Measurements from ENCODE around the gene SYNM.
"Not testable (repeated sequence)": the region's sequence is repeated elsewhere in the genome, so short reads cannot be mapped to it uniquely, and the experiment has no call there.

SYNM gene, protein sequence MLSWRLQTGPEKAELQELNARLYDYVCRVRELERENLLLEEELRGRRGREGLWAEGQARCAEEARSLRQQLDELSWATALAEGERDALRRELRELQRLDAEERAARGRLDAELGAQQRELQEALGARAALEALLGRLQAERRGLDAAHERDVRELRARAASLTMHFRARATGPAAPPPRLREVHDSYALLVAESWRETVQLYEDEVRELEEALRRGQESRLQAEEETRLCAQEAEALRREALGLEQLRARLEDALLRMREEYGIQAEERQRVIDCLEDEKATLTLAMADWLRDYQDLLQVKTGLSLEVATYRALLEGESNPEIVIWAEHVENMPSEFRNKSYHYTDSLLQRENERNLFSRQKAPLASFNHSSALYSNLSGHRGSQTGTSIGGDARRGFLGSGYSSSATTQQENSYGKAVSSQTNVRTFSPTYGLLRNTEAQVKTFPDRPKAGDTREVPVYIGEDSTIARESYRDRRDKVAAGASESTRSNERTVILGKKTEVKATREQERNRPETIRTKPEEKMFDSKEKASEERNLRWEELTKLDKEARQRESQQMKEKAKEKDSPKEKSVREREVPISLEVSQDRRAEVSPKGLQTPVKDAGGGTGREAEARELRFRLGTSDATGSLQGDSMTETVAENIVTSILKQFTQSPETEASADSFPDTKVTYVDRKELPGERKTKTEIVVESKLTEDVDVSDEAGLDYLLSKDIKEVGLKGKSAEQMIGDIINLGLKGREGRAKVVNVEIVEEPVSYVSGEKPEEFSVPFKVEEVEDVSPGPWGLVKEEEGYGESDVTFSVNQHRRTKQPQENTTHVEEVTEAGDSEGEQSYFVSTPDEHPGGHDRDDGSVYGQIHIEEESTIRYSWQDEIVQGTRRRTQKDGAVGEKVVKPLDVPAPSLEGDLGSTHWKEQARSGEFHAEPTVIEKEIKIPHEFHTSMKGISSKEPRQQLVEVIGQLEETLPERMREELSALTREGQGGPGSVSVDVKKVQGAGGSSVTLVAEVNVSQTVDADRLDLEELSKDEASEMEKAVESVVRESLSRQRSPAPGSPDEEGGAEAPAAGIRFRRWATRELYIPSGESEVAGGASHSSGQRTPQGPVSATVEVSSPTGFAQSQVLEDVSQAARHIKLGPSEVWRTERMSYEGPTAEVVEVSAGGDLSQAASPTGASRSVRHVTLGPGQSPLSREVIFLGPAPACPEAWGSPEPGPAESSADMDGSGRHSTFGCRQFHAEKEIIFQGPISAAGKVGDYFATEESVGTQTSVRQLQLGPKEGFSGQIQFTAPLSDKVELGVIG (N-terminal part only)

DNA sequence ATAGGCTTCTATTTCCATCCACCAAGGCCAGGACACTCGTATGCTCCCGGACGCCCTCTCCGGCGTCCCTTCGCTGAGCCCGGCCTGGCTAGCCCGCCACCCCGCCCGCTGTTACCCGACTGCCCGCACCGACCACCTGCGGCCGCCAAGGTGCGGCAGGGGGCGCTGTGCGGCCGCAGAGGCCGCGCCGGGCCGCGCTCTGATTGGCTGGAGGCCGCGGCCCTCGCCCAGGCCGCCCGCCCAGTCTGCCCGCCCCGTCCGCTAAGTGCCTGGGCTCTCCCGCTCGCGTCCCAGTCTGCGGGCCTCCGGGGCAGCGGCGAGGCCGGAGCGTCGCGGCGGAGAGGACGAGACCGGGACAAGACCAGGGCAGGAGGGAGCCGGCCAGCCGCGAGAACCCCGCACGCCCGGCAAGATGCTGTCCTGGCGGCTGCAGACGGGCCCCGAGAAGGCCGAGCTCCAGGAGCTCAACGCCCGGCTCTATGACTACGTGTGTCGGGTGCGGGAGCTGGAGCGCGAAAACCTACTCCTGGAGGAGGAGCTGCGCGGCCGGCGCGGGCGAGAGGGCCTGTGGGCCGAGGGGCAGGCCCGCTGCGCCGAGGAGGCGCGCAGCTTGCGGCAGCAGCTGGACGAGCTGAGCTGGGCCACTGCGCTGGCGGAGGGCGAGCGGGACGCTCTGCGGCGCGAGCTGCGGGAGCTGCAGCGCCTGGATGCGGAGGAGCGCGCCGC lies at the start of gene SYNM:
Gene SYNM, plus strand, starts transcription at position 293 of the 726 bp plus-strand sequence. Its CDS starts 120 bp downstream, at position 413.
- DNase-seq, result peak; percentile 73

DNA sequence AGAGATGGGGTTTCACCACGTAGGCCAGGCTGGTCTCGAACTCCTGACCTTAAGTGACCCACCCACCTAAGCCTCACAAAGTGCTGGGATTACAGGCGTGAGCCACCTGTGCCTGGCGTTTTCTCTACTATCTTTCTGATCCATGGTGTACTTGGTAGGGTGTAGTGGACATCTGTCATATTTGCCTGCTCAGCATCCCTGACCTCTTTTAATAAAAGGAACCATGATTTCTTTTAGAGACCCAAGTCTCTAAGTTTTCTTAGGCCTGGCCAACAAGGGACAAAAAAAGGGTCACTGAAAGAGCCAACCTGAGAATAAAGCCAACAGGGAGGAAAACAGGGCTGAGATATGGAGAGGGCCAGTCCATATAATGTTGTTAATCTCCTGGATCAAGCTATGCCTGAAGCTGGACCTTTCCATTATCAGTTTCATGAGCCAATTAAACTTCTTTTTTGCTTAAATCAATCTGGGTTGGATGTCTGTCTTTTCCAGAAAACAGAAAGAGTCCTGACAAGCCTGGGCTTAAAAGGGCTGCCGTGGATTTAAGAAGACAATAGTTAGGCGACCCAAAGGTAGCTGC lies 49.2 kb upstream of the SYNM start:
- DNase-seq, result no peak

DNA sequence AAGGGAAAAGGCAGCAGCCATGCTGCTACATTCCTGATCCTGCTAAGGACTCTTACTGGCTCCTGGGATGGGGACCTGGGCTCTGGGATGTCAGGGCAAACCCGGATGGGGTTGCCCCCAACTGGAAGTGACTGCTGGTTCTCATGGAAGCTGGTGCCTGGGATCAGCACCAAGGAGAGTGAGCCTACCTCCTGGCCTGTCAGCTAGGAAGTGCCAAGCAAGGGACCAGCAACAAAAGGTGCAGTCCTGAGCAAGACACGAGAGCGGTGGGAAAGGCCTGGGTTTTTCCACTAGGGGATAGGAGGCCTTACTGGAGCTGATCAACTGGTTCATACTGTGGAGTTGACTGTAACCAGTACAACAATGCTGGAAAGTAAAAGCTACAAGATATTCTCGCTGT lies 47.9 kb upstream of the SYNM start:
- DNase-seq, result no peak

DNA sequence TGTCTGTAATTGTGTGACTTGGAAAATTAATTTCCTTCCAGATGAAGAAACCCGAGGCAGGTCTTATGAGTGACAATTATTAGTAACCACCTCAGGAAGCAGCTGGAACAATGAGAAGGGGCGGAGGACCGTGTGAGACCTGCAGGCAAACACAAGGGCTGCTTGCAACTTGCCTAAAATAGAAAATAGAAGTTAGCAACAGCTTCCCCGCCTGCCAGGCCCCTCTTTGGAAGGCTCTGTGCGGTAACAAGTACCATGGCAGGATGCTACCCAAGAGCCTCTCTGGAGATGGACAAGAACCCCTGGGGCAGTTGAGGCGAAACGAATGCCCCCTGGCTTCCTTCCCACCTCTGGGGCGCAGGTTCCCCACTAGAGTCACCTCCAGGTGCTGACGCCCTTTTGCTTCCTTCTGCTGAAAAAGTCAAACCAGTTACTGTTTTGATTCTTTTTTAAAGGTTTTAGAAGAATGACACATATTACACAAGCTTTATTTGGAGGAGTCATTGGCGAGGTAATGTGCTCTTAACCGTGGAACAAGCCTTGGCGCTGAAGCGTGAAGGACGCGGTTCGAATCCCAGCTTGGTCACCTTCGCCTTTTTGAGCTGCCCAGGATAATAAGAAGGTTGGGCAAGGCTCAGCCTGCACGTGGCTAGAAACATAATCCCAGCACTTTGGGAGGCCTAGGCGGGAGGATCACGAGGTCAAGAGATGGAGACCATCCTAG lies 47.0 kb upstream of the SYNM start:
- no peak for DNase-seq

DNA sequence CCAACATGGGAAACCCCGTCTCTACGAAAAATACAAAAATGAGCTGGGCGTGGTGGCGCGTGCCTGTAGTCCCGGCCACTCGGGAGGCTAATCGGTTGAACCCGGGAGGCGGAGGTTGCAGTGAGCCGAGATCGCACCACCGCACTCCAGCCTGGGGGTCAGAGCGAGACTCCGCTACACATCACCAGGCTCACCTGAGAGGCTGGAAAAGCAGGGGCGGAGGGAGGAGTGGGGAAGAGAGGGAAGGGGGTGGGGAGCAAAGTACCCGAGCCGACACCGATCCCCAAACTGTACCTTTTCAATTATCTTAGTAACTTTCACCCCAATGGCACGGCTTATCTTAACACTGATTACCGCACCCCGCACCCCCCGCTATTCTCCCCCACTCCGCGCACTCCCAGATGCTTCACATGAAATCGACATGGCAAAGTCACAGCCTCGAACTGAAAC lies 46.4 kb upstream of the SYNM start:
- DNase-seq, result no peak

DNA sequence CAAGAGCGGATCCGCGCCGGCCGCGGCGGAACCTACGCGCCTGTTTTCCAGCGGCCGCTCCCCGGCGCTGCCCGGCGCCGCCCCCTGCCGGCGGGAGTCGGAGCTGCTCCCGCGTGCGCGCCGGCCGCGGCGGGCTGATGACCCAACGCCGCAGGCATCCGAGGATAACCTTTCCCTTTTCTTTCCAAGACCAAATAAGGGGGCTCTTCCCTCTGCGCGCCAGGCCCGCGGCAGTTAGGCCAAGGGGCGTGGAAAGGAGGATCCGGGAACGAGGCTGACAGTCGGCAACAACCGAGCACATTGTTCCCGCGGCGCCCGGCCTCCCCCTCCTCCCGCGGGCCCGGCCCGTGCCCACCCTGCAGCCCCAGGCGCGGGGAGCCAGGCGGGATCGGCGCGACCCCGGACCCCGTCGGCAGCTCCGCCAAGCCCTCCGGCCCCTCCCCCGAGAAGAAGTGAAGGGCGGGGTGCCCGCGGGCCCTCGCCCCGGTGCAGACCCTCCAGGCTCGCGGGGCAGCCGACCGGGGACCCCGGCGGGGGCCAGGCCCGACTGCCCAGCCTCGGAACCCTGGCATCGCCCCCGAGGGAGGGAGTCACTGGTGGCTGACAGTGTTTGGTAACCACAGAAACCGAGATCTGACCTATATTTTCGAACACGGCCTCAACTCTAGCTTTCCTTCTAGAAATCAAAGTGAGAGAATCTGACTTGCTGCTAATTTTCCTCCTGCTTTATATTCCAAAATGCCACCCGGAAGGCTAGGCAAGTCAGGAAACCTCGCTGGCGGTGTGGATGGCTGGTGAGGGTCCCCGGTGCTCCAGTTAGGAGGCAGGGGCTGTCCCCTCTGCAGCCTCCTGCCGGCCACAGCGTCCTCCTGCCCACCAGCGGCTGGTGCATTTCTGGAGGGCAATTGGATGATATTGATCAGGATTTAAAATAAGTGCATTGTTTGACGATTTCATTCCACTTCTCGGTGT lies 45.6 kb upstream of the SYNM start:
- DNase-seq, result no peak

DNA sequence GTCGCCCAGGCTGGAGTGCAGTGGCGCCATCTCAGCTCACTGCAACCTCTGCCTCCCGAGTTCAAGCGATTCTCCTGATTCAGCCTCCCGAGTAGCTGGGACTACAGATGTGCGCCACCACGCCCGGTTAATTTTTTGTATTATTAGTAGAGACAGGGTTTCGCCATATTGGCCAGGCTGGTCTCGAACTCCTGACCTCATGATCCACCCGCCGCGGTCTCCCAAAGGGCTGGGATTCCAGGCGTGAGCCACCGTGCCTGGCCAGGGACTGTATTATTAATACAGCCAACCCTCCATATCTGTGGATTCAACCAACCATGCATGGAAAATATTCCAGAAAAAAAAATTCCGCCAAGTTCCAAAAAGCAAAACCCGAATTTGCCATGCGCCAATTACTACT lies 44.7 kb upstream of the SYNM start:
- DNase-seq, result not testable (repeated sequence)

DNA sequence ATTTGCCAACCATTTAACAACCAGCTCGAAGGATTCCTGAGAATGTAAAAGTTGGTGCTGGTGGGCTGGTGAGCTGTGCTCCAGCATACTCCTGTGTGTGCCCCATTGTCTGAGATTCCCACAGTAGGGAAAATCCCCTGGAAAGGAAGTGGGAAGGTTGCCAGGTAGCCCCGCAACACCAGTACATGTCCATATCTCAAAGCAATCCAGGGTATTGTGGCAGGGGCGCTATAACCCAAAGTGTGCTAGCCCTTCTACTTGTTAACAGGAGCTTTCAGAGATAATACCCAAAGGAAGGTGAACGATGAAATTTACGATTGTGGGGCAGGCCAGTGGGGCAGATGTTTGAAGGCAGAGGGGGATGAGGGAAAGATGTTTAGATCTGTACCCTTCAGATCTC lies 42.7 kb upstream of the SYNM start:
- DNase-seq, result no peak

DNA sequence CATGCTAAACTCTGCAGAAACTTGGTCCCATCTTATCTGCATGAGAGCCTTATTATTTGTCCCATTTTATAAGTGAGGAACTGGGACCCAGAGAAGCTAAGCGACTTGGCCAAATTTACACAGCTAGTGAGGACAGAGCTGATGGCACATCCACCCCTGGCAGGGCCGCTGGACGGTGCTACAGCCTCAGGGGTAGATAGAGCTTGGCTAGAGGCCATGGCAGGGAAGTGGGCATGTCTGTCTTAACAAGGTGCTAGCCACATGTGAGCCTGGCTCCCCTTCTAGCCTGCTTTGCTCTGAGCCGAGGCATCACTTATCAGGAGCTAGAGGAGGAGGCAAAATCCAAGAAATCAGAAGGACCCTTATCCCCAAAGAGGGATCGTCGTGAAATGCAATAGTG lies 36.7 kb upstream of the SYNM start:
- no peak for DNase-seq

DNA sequence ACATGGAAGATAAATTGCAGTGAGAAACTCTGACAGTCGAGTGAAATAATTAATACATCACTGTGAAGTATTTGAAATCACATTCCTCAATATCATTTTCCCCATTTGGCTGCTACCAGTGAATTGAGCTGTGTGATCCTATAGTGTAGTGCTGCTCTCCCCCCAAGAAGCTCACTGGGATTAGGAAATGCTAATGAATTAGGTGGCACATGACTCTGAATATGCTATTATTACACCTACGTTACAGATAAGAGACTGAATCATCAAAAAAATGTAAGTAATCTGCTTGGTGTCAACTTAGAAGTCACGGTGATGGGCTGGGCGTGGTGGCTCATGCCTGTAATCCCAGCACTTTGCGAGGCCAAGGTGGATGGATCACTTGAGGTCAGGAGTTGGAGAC lies 34.7 kb upstream of the SYNM start:
- no peak for DNase-seq

DNA sequence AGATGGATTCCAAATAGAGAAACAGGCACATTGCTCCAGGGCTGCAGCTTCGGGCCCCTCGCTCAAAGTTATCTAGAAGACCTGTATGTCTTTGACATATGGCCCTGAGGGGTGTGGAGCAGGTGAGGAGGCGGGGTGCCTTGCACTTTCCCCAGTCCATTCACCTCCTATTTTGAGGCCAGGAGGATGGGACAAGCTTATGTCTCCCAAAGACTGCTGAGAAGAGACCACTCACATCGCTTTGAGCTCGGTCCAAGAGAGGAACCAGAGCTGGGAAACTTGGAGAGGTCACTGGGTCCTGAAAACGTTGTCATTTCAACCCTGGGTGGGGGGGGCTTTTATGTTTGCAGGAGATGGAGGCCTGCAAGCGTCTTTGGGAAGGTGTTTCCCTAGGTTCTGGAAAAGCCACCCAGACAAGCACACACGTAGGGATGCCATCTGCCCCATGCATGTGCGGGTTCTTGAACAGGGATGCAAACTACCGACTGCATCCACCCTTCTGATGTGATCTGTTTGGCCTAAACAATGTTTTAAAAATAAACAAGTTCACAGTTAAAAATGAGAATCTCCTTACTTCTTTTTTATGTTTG lies 33.7 kb upstream of the SYNM start:
- DNase-seq, result no peak

DNA sequence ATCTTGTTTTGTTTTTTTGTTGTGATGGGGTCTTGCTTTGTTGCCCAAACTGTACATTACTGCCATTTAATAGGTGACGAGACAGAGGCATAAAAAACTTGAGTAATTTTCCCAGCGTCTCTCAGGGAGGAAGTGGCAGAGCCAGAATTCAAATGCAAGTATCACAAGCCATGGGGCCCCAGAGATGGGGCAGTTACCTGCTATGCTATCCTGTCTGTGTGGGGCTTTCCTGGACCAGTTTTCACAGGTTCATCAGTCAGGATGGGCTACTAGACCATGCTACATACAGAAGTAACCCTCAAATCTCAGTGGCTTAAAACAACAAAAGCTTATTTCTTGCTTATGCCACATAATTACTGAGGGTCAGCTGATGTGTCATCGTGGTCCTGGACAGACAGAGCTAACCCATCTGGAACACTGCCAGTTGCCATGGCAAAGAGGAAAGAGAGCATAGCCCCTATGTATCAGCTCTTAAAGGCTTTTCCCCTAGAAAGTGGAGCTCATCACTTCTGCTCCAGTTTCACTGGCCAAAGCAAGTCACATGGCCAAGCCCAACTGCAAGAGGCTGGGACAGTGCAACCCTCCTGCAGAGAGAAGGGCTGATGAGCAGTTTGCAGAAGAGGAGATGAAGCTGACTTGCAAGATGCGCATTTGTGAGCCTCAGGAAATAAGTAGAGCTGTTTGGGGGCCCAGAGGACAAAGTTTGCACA lies 31.7 kb upstream of the SYNM start:
- DNase-seq, result no peak

DNA sequence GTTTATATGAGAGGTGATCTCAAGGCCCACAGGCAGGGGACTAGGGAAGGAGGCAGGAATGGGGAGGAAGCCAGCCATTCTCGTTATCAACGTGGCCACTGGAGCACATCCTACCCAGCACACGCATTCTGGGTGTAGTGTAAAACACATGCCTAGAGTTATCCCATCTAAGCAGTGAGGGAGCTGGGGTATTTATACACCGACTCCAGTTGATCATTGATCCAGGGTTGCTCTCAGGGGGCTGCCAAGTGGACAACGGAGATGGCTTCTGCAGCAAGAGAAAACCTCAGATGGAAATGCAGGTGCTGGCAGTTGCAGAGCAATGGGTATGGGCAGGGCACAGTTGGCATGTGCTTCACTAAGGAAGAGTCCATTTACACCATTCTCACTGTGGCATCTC lies 30.4 kb upstream of the SYNM start:
- no peak for DNase-seq

DNA sequence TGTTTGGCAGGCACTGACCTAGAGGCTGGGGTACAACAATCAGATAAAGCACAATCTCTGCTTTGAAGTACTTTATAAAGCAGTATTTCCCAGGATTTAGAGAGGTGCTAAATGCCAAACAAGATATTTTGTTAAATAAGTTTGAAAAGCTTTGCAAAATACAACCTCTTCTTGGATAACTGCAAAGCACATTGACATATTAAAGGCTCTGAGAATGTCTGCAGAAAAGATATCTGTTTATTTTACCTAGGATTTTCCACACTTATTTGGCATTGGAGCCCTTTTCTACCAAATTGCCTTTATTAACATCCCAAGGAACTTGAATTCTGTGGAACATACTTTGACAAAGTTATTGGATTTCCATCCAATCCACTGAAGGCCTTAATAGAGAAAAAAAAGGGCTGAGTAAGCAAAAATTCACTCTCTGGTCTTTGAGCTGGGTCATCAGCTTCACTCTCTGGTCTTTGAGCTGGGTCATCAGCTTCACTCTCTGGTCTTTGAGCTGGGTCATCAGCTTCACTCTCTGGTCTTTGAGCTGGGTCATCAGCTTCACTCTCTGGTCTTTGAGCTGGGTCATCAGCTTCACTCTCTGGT lies 29.7 kb upstream of the SYNM start:
- DNase-seq, result not testable (repeated sequence)

DNA sequence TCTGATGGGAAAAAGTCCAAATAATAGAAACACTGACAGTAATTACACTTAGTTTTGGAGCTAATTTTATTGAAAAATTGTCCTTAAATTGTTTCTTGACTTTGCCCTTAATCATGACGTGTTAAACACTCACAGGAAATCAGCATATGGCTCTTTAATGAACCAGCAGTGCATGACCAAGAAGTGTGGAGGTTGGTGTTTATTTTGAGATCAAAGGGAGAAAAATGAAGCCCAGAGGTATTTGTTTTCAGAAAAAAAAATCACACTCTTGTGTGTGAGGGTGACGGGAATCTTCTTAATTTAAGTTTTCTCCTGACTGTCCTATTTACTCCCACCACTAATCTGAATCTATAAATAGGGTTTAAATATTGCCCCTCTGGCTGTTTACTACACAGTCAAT lies 28.8 kb upstream of the SYNM start:
- no peak for DNase-seq

DNA sequence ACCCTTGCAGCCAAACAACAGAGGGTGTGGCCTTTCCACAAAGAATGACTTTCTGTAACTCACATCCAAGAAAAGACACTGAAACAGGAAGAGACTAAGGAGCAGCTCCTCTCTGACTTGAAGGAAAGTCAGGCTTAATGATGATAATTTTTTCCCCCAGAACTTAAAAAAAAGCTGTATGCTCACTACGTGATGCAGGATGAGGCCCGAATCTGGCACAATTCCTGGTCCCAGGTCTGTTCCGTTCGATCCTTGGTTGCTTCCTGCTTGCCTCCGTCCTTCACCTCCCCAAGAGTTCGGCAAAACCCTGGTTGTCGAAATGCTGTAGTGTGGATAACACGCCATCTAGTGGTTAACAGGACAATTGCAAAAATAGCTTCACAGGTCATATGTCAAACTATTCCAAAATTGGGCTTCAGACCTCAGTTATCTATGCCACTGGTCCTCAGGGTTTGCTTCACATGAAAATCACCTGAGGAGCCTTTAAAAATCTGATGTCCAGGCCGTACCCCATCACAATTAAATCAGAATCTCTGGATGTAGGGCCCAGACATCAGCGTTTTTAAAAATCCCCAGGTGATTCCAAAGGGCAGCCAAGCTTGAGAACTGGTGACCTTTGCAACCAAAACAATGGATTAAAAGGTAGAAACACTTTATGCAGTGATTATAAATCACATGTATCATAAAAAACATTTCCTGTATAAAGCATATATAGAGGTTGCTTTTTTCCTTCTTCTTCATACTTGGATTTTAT lies 28.1 kb upstream of the SYNM start:
- DNase-seq, result peak; percentile 51

DNA sequence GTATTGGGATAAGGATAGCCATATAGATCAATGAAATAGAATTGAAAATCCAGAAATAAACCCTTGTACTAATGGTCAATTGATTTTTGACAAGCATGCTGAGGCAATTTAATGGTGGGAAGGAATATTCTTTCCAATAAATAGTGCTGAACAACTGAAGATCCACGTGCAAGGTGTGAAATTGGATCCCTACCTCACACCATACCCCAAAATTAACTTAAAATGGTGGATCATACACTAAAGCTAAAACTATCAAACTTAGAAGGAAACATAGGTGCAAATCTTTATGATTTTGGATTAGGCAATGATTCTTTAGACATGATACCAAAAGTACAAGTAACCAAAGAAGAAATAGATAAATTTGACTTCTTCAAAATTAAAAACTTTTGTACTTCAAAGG lies 22.1 kb upstream of the SYNM start:
- no peak for DNase-seq

DNA sequence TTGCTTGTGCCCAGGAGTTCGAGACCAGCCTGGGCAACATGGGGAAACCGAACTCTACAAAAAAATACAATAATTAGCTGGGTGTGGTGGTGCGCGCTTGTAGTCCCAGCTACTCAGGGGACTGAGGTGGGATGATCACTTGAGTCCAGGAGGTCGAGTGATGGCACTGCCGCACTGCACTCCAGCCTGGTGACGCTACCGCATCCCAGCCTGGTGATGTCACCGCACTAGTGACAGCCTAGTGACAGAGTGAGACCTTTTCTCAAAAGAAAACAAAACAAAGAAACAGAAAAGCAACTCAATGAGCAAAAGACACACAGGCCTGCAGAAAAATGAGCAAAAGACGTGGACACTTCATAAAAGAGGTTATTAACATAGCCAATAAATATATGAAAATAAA lies 19.9 kb upstream of the SYNM start:
- no peak for DNase-seq

Measured in NCI-H1417 treated with DMSO at 0.1 percent for 48 hours (cell line).